OCI-LY1 (cell line): ENCODE measurements around the gene ADM2.

Source experiments
- CTCF ChIP-seq: fragments of 200-600 bp; sonication (generic), shearing (Covaris generic); IDR thresholded peaks from 2 replicates; pipeline ENCODE4 v1.5.1; 2017; ENCODE audit warnings: mild to moderate bottlenecking, antibody characterized with exemption, low read length, moderate library complexity, mixed read lengths
- EZH2 ChIP-seq: fragments of 200-600 bp; sonication (generic), shearing (Covaris generic); IDR thresholded peaks from 2 replicates; pipeline ENCODE4 v1.8.0; 2017; ENCODE audit warnings: borderline replicate concordance, mixed run types, mild to moderate bottlenecking, antibody characterized with exemption, low read length, moderate library complexity, mixed read lengths

GRCh38 chr22:50535113-50535512 lies 53.8 kb downstream of the ADM2 start:
- no peak for TF ChIP-seq CTCF
- no peak for TF ChIP-seq EZH2
